ENCODE results near the gene GDPD5. TPM values are rescaled to one million over a fixed set of nuclear protein-coding genes. Genes with fewer than 3 reads are reported as not detected.

GDPD5 gene, protein sequence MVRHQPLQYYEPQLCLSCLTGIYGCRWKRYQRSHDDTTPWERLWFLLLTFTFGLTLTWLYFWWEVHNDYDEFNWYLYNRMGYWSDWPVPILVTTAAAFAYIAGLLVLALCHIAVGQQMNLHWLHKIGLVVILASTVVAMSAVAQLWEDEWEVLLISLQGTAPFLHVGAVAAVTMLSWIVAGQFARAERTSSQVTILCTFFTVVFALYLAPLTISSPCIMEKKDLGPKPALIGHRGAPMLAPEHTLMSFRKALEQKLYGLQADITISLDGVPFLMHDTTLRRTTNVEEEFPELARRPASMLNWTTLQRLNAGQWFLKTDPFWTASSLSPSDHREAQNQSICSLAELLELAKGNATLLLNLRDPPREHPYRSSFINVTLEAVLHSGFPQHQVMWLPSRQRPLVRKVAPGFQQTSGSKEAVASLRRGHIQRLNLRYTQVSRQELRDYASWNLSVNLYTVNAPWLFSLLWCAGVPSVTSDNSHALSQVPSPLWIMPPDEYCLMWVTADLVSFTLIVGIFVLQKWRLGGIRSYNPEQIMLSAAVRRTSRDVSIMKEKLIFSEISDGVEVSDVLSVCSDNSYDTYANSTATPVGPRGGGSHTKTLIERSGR
- 24.7 TPM for polyA plus RNA-seq (ENCODE audit: insufficient read length)

DNA sequence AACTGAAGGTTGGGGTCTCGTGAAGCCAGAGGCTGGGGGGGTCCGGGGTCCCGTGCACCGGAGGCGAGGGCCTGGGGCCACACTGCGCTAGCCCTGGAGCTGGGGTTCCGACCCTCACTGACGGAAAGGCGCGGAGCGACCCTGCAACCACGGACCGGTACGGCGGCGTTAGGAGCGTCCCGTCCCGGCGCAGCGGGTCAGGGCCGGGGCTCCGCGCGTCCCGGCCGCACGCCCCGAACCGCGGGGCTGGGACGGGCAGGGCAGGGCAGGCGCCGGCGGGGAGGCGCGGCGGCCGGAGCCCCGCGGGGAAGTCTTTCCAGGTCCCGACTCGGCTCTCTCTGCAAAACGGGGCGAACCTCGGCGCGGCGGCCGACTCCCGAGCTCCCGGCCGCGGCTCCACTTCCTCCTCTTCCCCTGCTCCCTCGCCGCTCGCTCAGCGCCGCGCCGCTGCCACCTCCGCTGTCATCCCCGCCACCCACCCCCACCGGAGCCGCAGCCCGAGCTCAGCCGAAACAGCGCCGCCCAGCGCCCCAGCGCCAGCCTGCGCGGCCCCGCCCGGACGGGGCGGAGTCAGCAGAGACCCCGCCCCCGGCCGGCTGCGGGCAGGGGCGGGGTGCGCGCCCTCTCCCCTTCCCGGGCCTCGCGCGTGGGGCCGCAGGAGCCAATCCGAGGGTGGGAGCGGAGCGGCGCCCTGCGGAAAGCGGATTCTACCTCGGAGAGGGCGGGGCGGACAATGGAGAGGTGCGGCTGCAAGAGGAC, at the start of gene GDPD5:
Gene GDPD5 (minus strand): TSS at position 509 of the 759 bp plus-strand sequence. CDS start 48,206 bp downstream, outside the sequence.
- peak; percentile 51 for DNase-seq (ENCODE audit: low read depth)

- DNase-seq (ENCODE audit: low read depth), result no peak
Measured at GRCh38 chr11:75574698-75575602, 49.2 kb upstream of the GDPD5 start.

DNA sequence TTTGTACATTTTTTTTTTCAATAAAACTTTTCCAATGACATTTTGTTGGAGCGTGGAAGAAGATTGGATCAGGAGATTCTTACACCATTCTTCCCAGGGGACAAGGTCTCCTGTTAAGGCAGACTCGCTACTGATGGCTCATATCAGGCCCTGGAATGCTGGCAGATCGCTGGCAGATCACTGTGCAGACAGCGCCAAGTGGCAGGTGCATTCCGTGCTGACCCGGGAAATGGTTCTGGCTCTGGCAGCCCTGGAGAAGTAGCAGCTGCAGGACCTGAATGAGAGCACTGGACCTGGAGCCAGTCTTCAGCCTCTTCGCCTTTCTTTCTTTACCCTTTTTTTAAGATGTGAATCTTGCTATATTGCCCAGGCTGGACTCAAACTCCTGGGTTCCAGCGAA, 47.0 kb upstream of the GDPD5 start:
- DNase-seq (ENCODE audit: low read depth), result no peak

- no peak for DNase-seq (ENCODE audit: low read depth)
Measured at GRCh38 chr11:75571625-75572024, 45.9 kb upstream of the GDPD5 start.

GRCh38 chr11:75570559-75571139, 44.9 kb upstream of the GDPD5 start:
- DNase-seq (ENCODE audit: low read depth), result no peak

GRCh38 chr11:75568616-75569219, 43.0 kb upstream of the GDPD5 start:
- DNase-seq (ENCODE audit: low read depth), result no peak

GRCh38 chr11:75567971-75568370, 42.2 kb upstream of the GDPD5 start:
- DNase-seq (ENCODE audit: low read depth), result no peak

GRCh38 chr11:75566763-75567279, 41.1 kb upstream of the GDPD5 start:
- DNase-seq (ENCODE audit: low read depth), result no peak

DNA sequence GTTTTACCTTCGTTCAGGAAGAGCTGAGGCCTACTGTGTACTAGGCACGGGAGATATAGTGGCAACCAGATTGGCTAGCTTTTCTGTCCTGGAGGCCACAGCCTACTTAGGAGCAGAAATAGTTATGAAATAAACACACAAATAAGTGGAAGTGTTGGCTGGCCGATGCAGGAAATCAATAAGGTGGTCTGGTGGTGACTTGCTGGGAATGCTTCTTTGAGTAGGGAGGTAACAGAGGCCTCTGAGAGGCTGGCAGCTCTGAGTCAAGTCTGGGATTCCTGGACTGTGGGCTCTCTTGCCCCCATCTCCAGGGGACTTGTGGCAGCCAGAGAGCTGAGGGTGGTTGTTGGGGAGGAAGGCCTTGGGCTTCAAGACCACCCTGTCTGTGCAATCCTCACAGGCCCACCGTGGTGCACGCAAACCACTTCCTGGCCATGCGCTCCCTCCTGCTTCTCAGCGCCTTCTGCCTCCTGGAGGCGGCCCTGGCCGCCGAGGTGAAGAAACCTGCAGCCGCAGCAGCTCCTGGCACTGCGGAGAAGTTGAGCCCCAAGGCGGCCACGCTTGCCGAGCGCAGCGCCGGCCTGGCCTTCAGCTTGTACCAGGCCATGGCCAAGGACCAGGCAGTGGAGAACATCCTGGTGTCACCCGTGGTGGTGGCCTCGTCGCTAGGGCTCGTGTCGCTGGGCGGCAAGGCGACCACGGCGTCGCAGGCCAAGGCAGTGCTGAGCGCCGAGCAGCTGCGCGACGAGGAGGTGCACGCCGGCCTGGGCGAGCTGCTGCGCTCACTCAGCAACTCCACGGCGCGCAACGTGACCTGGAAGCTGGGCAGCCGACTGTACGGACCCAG, 40.4 kb upstream of the GDPD5 start:
- no peak for DNase-seq (ENCODE audit: low read depth)

GRCh38 chr11:75565221-75565814, 39.6 kb upstream of the GDPD5 start:
- no peak for DNase-seq (ENCODE audit: low read depth)

DNA sequence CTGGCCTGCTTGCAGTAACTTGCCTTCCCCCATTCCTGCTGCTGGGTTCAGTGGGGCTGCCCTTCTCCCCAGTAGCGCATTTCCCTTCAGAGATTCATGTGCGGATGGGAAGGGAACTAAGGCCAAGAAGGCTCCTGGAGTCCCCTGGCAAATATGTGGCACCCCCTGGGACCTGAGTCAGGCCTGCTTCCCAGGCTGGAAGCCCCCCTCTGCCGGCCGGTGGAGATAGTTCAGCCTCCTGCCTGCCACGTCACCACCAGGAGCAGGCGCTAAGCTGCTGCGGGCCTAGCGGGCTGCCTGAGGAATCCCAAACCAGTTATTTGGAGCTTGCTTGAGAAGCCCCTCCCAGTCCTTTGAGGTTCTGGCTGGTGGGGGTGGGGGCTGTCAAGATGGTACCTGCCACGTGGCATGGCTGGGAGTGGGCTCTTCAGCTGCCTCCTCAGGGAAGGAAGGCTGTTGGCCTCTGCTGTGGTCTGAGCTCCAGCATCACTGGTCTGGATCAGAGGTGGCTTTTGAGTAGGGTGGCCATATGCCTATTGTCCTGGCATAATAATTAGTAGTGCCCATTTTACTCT, 38.3 kb upstream of the GDPD5 start:
- no peak for DNase-seq (ENCODE audit: low read depth)

GRCh38 chr11:75563501-75563977, 37.8 kb upstream of the GDPD5 start:
- no peak for DNase-seq (ENCODE audit: low read depth)

DNA sequence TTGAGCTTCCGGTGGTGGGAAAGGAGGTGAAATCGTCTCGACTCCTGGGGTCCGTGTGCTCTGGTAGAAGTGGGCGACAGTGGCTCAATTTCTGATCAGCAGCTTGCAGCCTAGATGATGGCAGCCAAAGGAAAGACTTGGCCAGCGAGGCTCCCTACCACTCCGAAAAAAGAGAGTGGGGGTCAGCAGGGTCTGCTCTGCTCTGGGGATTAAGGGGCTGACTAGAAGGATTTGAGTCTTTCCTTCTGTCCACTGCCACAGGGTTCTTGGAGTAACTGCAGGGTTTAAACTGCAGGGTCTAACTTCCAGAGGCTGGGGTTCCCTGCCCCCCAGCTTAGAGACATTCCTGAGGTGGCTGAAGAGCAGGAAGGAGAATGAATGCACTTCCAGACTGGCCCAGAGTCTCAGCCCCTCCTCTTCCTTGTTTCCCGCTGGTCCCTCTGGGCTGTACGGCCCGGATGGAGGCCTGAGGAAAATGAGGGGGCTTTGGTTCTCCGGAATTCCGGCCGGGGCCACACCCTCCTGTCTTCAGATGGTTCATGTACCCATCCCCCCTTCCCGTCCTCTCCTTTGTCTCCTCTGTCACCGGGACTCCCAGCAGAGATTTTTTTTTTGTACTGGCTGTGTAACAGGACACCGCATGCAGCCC, 37.2 kb upstream of the GDPD5 start:
- no peak for DNase-seq (ENCODE audit: low read depth)

- DNase-seq (ENCODE audit: low read depth), result no peak
Measured at GRCh38 chr11:75562048-75562835, 36.5 kb upstream of the GDPD5 start, which contains the start of gene SERPINH1. TSS of gene SERPINH1 (plus strand) at chr11:75562253. CDS start at chr11:75566350, 4,097 bp downstream.

GRCh38 chr11:75561426-75562047, 35.8 kb upstream of the GDPD5 start:
- DNase-seq (ENCODE audit: low read depth), result no peak

- DNase-seq (ENCODE audit: low read depth), result no peak
Measured at GRCh38 chr11:75560644-75561043, 34.9 kb upstream of the GDPD5 start.
